Caco-2 (cell line): ENCODE measurements around the gene TCF7L2. TPM values are rescaled to one million over a fixed set of nuclear protein-coding genes. Genes with fewer than 3 reads are reported as not detected.

Source experiments
- BruUV-seq: library from RNA; stranded (reverse); fragments of 400-500 nt; replicated peaks from 2 replicates; lab custom pipeline; 2021; lab: Mats Ljungman, UMichigan
- CTCF ChIA-PET: fragments of 300-600 bp; sonication (Branson Sonifier 250); formaldehyde crosslinking; loops from one replicate; lab custom pipeline; 2022; ENCODE audit warnings: antibody characterized with exemption; lab: Charles Lee
- POLR2A ChIA-PET: fragments of 300-600 bp; sonication (Branson Sonifier 250); formaldehyde crosslinking; loops from one replicate; lab custom pipeline; 2022; ENCODE audit warnings: antibody characterized with exemption; lab: Charles Lee
- DNase-seq, 2 experiments: peaks; one replicate each; pipeline versions ENCODE4 v3.0.0 to v3.0.0-alpha.2; 2020 to 2022
- H3K27me3 ChIP-seq: replicated peaks from 2 replicates; pipeline ENCODE4 v1.6.0; 2011; ENCODE audit warnings: low read length; ENCODE audit not compliant: control insufficient read depth, insufficient read depth
- H3K36me3 ChIP-seq: 2 replicates; pipeline ENCODE4 v1.5.1; 2011; ENCODE audit warnings: low read length; ENCODE audit not compliant: control insufficient read depth, insufficient read depth
- H3K4me1 ChIP-seq: fragments of 250-450 bp; sonication (Bioruptor Pico); 2 replicates; pipeline ENCODE4 v1.5.1; 2020; ENCODE audit warnings: mild to moderate bottlenecking
- H3K4me3 ChIP-seq: 2 replicates; pipeline ENCODE4 v1.5.1; 2011; ENCODE audit warnings: low read depth, mild to moderate bottlenecking, control low read depth, low read length
- H3K9me3 ChIP-seq: fragments of 250-450 bp; sonication (Bioruptor Pico); 2 replicates; pipeline ENCODE4 v1.5.1; 2020; ENCODE audit warnings: mild to moderate bottlenecking, moderate library complexity
- H3K27ac Mint-ChIP-seq: one replicate; pipeline ENCODE4 v1.8.0; 2022; ENCODE audit warnings: mixed read lengths; ENCODE audit not compliant: unreplicated experiment
- H3K27me3 Mint-ChIP-seq: one replicate; pipeline ENCODE4 v1.8.0; 2022; ENCODE audit warnings: mixed read lengths; ENCODE audit not compliant: insufficient read depth, unreplicated experiment
- H3K36me3 Mint-ChIP-seq: one replicate; pipeline ENCODE4 v1.8.0; 2022; ENCODE audit warnings: mild to moderate bottlenecking, mixed read lengths; ENCODE audit not compliant: insufficient read depth, unreplicated experiment
- H3K4me1 Mint-ChIP-seq: one replicate; pipeline ENCODE4 v1.8.0; 2022; ENCODE audit warnings: low read depth, mixed read lengths; ENCODE audit not compliant: unreplicated experiment
- H3K4me3 Mint-ChIP-seq: one replicate; pipeline ENCODE4 v1.8.0; 2022; ENCODE audit warnings: mild to moderate bottlenecking, moderate library complexity, mixed read lengths; ENCODE audit not compliant: unreplicated experiment
- H3K9me3 Mint-ChIP-seq: one replicate; pipeline ENCODE4 v1.8.0; 2022; ENCODE audit warnings: mixed read lengths; ENCODE audit not compliant: unreplicated experiment
- CTCF ChIP-seq, 2 experiments: fragments of 200-600 bp in 1 of 2; IDR thresholded peaks; 1 replicate in 1 of 2; 2 replicates in 1 of 2; pipeline versions ENCODE4 v1.5.1 to v1.8.0; 2011 to 2022; ENCODE audit warnings: antibody characterized with exemption in 1 of 2, control low read depth in 1 of 2, inconsistent platforms in 1 of 2, low read depth in 1 of 2, low read length in 1 of 2, mild to moderate bottlenecking in 1 of 2, moderate library complexity in 1 of 2; ENCODE audit not compliant: insufficient read depth in 1 of 2, severe bottlenecking in 1 of 2, unreplicated experiment in 1 of 2
- intact Hi-C: fragments of 100-400 bp; cut with micrococcal nuclease; formaldehyde crosslinking; loops from one replicate; pipeline ENCODE4 v1.10.0; 2022; ENCODE audit not compliant: unreplicated experiment
- total RNA-seq: library from RNA; stranded (reverse); gene quantifications from 2 replicates; pipeline ENCODE4 v1.2.3, GENCODE V29; 2022

Gene TCF7L2
- total RNA-seq, 1 experiment from 2014 or later: 45.4 TPM

GRCh38 chr10:113018034-113018433, 68.0 kb downstream of the TCF7L2 start:
- Mint-ChIP-seq H3K4me1 (peaks cover 34% of the 10 kb centered on the region), H3K27ac (no peak overlapping the region), H3K9me3 (no peaks in the 10 kb centered on the region), H3K27me3 (no peaks in the 10 kb centered on the region), H3K4me3 (no peak overlapping the region), H3K36me3 (peaks cover 31% of the 10 kb centered on the region)
- peaks cover 33% of the 10 kb centered on the region for H3K4me1 ChIP-seq
- DNase-seq: no peak
- H3K9me3 ChIP-seq: no peaks in the 10 kb centered on the region
- H3K36me3 ChIP-seq: peaks cover 5% of the 10 kb centered on the region; the same call in 1 of the 2 replicates
- TF ChIP-seq CTCF (IDR thresholded peaks at IDR 0.05; ENCODE audit: insufficient read depth in 1 of 2, low read depth in 1 of 2, low read length in 1 of 2, severe bottlenecking in 1 of 2, unreplicated experiment in 1 of 2): no peak
- H3K27me3 ChIP-seq: no peaks in the 10 kb centered on the region
- CTCF ChIA-PET: no interaction called here
- intact Hi-C loops: loop anchor here (2.0 kb wide), 4 partner anchors 43 to 69 kb away; partner anchors contain the start of gene TCF7L2
- POLR2A ChIA-PET: no interaction called here
- H3K4me3 ChIP-seq: no peak overlapping the region
- no TSS peak for BruUV-seq

- H3K9me3 ChIP-seq: no peaks in the 10 kb centered on the region
- H3K27me3 Mint-ChIP-seq: no peaks in the 10 kb centered on the region
- H3K27me3 ChIP-seq: no peaks in the 10 kb centered on the region
- POLR2A ChIA-PET: no interaction called here
- BruUV-seq: no TSS peak
- no peak for TF ChIP-seq CTCF (IDR thresholded peaks at IDR 0.05; ENCODE audit: insufficient read depth in 1 of 2, low read depth in 1 of 2, low read length in 1 of 2, severe bottlenecking in 1 of 2, unreplicated experiment in 1 of 2)
- DNase-seq: peak in 1 of 2 experiments; percentile 10
- no peak overlapping the region for H3K4me3 ChIP-seq
- peaks cover 31% of the 10 kb centered on the region for H3K36me3 Mint-ChIP-seq
- peaks cover 34% of the 10 kb centered on the region for H3K4me1 Mint-ChIP-seq
- peak overlapping the region; percentile 81 for H3K27ac Mint-ChIP-seq
- peak overlapping the region; percentile 50 for H3K4me3 Mint-ChIP-seq
- H3K36me3 ChIP-seq: peaks cover 5% of the 10 kb centered on the region; the same call in 1 of the 2 replicates
- peaks cover 33% of the 10 kb centered on the region for H3K4me1 ChIP-seq
- no peaks in the 10 kb centered on the region for H3K9me3 Mint-ChIP-seq
- CTCF ChIA-PET: interaction anchor here (0.7 kb wide), 1 partner anchor 182 kb away, joined by 3 read pairs; no protein-coding TSS in a partner anchor
- intact Hi-C loops: loop anchor here (1.0 to 2.0 kb wide), 5 partner anchors 42 to 68 kb away; partner anchors contain the start of gene TCF7L2
These were observed 69.0 kb downstream of the TCF7L2 start for GRCh38 chr10:113019096-113019495.

GRCh38 chr10:113019692-113020474, 69.8 kb downstream of the TCF7L2 start:
- ChIA-PET POLR2A (interaction anchor here (0.5 kb wide), 1 partner anchor 71 kb away, joined by 4 read pairs; no protein-coding TSS in a partner anchor), CTCF (interaction anchor here (0.7 kb wide), 1 partner anchor 183 kb away, joined by 3 read pairs; no protein-coding TSS in a partner anchor)
- peaks cover 27% of the 10 kb centered on the region for H3K36me3 Mint-ChIP-seq
- Histone ChIP-seq H3K9me3 (no peaks in the 10 kb centered on the region), H3K27me3 (no peaks in the 10 kb centered on the region), H3K4me1 (peaks cover 33% of the 10 kb centered on the region), H3K36me3 (peaks cover 5% of the 10 kb centered on the region; the same call in 1 of the 2 replicates), H3K4me3 (0 out of 2 replicates have a peak overlapping the region, but pooled peaks have one; percentile 5)
- peak overlapping the region; percentile 50 for H3K4me3 Mint-ChIP-seq
- DNase-seq: peak; percentile 74 to 78
- peaks cover 34% of the 10 kb centered on the region for H3K4me1 Mint-ChIP-seq
- no peaks in the 10 kb centered on the region for H3K9me3 Mint-ChIP-seq
- intact Hi-C loops: loop anchor here (1.0 to 2.0 kb wide), 5 partner anchors 41 to 69 kb away; partner anchors contain the start of gene TCF7L2
- peak overlapping the region; percentile 81 for H3K27ac Mint-ChIP-seq
- H3K27me3 Mint-ChIP-seq: no peaks in the 10 kb centered on the region
- BruUV-seq: no TSS peak
- TF ChIP-seq CTCF (IDR thresholded peaks at IDR 0.05; ENCODE audit: insufficient read depth in 1 of 2, low read depth in 1 of 2, low read length in 1 of 2, severe bottlenecking in 1 of 2, unreplicated experiment in 1 of 2): no peak
